Psoas muscle (tissue), 8 donors: Measurements from ENCODE around the gene MOV10L1. TPM values are rescaled to one million over a fixed set of nuclear protein-coding genes. Genes with fewer than 3 reads are reported as not detected.

Experiments used
- ATAC-seq, 4 donors: fragments of 200-7000 bp; cut with Tn5 transposase; one replicate each; pipeline ENCODE4 v1.9.1; 2020; ENCODE audit warnings: moderate library complexity in 3 of 4, mild to moderate bottlenecking in 2 of 4
- DNase-seq, 2 donors: peaks; one replicate each; pipeline ENCODE4 v3.0.0-alpha.2; 2020
- H3K27ac ChIP-seq: fragments of 200-600 bp; one replicate; pipeline ENCODE4 v1.8.0; 2022
- H3K27me3 ChIP-seq, 3 donors: fragments of 200-600 bp in 1 of 3; one replicate each; pipeline versions ENCODE4 v1.6.1 to v1.8.0; 2013 to 2022; ENCODE audit warnings: low read length in 2 of 3, mild to moderate bottlenecking in 2 of 3, moderate library complexity in 1 of 3; ENCODE audit not compliant: insufficient read depth in 3 of 3
- H3K36me3 ChIP-seq, 2 donors: fragments of 200-600 bp in 1 of 2; one replicate each; pipeline versions ENCODE4 v1.6.1 to v1.8.0; 2013 to 2022; ENCODE audit warnings: low read depth in 1 of 2, mild to moderate bottlenecking in 1 of 2, moderate library complexity in 1 of 2; ENCODE audit not compliant: insufficient read depth in 1 of 2
- H3K4me1 ChIP-seq: fragments of 200-600 bp; one replicate; pipeline ENCODE4 v1.8.0; 2022
- H3K4me3 ChIP-seq: fragments of 200-600 bp; one replicate; pipeline ENCODE4 v1.8.0; 2022; ENCODE audit warnings: mild to moderate bottlenecking
- H3K9me3 ChIP-seq: fragments of 200-600 bp; one replicate; pipeline ENCODE4 v1.8.0; 2022
- WGBS, 3 donors: extraction: QIAGEN DNeasy Blood & Tissue Kit; methylation state at CpG; one replicate each; pipeline versions ENCODE4 v1.1.6 to v1.1.7; 2013; 5-methylcytosine and 5-hydroxymethylcytosine counted together
- intact Hi-C, 2 donors: fragments of 100-400 bp; cut with DNase I; formaldehyde crosslinking; loops; one replicate each; pipeline versions ENCODE4 v1.11.0 to v1.14.2; 2022
- polyA plus RNA-seq, 3 donors: library from polyadenylated mRNA; stranded (reverse); fragments of 200-250 nt; gene quantifications; one replicate each; pipeline ENCODE4 v1.2.3, GENCODE V29; 2013
- total RNA-seq, 4 donors: library from RNA; stranded (reverse); fragmentation: NEBNext Ultra II Directional in 2 of 4; extraction: Animal tissue kit (Norgen Biotek cat#: 25700) in 2 of 4; gene quantifications; one replicate each; pipeline versions ENCODE4 v1.2.1 to v1.2.4, GENCODE V29; 2021 to 2023
- TF ChIP-seq, protein P1 (sequence below): fragments of 200-600 bp; IDR thresholded peaks from one replicate; pipeline ENCODE4 v1.8.0; 2022; ENCODE audit warnings: antibody characterized with exemption
- donor health status: healthy with polysubstance abuse.
- donor health status: DM: no; HTN: no; CAD: no; lungs with moderate emphysema.
- donor health status: Bipolar disorder and iron deficiency.
- donor health status: healthy.
- donor health status: DM: yes; HTN: yes; CAD: no.
- donor health status: DM: no; HTN: no; CAD: no.
- donor health status: DM: no; HTN: no; CAD: no.
- donor health status: DM: yes; HTN: yes; CAD: no.

MOV10L1 gene
- total and polyA plus RNA-seq, 7 donors, result 0.05 to 0.39 (median 0.07) TPM; not detected in 4

DNA sequence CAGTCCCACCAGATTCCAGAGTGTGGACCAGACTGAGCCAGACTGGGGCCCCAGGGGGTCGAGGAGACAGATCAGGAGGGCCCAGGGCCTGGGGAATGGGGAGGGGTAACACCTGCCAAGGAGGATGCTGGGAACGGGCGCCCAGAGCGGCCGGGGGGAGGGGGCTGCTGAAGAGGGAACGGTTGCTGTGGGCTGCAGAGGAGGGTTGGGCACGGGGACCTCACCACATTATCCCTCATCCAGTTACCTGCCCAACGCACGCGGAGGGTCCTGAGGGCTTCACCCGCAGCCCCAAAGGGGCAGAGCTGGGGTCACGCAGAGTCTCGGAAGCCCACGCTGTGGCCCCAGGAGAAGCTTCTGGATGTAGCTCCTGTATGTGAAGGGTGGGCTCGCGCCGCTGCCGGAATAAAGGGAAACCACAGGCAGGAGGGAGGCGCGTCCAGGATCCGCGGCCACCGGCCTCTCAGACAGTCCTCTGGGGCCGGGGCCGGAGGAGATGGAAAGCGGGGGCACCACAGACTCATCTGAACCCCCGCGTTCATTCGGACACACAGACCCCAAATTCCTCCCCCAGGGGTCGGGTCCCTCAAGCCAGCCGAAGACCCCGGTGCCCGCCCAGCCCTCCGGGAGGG lies 110.1 kb downstream of the MOV10L1 start:
- intact Hi-C loops, result loop anchor here in 1 of 2 donors (10.0 kb wide), 1 partner anchor 265 kb away; no protein-coding TSS in a partner anchor
- WGBS, 3 donors, result 13 to 14% (median 13%) methylated on average over 29 to 34 of the region's 34 CpGs

DNA sequence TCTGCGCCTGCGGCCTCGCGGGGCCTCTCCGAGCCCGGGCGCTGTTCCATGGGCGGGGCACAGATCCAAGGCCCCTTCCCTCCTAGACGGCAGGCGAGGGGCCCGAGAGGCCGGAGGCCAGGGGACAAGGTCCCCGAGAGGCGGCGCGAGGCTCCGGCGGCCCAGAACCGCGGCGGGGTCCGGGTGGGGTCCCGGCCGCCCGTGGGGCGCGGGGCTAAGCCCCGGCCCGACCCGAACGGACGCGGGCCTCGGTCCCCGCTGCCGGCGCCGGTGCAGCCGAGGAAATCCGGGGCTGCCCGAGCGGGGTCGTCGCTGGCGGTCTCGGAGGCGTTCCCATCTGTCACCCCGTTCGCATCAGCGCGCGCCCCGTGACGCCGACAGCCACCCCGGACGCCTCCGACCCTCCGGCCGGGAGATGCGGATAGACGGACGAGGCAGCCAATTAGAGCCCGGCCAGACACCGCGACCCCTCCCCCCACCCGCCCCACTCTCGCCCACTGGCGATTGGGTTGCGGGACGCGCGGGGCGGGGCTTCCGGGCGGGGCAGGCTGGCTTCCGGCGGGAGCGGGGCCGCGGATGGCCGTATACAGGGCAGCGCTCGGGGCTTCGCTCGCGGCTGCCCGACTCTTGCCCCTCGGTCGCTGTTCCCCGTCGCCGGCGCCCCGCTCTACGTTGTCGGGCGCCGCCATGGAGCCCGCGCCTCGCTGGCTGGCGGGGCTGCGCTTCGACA lies 110.8 kb downstream of the MOV10L1 start, which contains the start of gene SELENOO:
TSS of gene SELENOO (plus strand) at position 551 of the 730 bp plus-strand sequence. CDS start at position 577, 26 bp downstream.
- no peaks in the 10 kb centered on the region for H3K27me3 ChIP-seq
- TF ChIP-seq, protein P1, sequence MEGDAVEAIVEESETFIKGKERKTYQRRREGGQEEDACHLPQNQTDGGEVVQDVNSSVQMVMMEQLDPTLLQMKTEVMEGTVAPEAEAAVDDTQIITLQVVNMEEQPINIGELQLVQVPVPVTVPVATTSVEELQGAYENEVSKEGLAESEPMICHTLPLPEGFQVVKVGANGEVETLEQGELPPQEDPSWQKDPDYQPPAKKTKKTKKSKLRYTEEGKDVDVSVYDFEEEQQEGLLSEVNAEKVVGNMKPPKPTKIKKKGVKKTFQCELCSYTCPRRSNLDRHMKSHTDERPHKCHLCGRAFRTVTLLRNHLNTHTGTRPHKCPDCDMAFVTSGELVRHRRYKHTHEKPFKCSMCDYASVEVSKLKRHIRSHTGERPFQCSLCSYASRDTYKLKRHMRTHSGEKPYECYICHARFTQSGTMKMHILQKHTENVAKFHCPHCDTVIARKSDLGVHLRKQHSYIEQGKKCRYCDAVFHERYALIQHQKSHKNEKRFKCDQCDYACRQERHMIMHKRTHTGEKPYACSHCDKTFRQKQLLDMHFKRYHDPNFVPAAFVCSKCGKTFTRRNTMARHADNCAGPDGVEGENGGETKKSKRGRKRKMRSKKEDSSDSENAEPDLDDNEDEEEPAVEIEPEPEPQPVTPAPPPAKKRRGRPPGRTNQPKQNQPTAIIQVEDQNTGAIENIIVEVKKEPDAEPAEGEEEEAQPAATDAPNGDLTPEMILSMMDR, result no peak
- DNase-seq (peak; percentile 96), ATAC-seq (peak; percentile 87 to 90 (median 88))
- peak within 1 kb of the TSS; percentile 91 for H3K4me3 ChIP-seq
- H3K36me3 ChIP-seq, result peaks cover 0 to 62% of the 10 kb centered on the region in 2 donors
- 0 to 1% (median 0%) methylated on average over 28 to 105 of the region's 105 CpGs for WGBS, 3 donors
- H3K27ac ChIP-seq, result peak within 1 kb of the TSS; percentile 75
- H3K9me3 ChIP-seq, result no peaks in the 10 kb centered on the region
- intact Hi-C loops, result loop anchor here in 1 of 2 donors (10.0 kb wide), 1 partner anchor 266 kb away; no protein-coding TSS in a partner anchor
- H3K4me1 ChIP-seq, result peaks cover 21% of the 10 kb centered on the region

More for the DNA sequence above, 110.1 kb downstream of the MOV10L1 start:
- H3K4me1 ChIP-seq, result peaks cover 14% of the 10 kb centered on the region
- peak overlapping the region; percentile 75 for H3K27ac ChIP-seq
- no peaks in the 10 kb centered on the region for H3K9me3 ChIP-seq
- DNase-seq (no peak), ATAC-seq (peak; percentile 1 to 18 (median 4))
- H3K36me3 ChIP-seq, result peaks cover 0 to 62% of the 10 kb centered on the region in 2 donors
- no peaks in the 10 kb centered on the region for H3K27me3 ChIP-seq
- peak overlapping the region; percentile 91 for H3K4me3 ChIP-seq
- TF ChIP-seq, protein P1, result no peak

DNA sequence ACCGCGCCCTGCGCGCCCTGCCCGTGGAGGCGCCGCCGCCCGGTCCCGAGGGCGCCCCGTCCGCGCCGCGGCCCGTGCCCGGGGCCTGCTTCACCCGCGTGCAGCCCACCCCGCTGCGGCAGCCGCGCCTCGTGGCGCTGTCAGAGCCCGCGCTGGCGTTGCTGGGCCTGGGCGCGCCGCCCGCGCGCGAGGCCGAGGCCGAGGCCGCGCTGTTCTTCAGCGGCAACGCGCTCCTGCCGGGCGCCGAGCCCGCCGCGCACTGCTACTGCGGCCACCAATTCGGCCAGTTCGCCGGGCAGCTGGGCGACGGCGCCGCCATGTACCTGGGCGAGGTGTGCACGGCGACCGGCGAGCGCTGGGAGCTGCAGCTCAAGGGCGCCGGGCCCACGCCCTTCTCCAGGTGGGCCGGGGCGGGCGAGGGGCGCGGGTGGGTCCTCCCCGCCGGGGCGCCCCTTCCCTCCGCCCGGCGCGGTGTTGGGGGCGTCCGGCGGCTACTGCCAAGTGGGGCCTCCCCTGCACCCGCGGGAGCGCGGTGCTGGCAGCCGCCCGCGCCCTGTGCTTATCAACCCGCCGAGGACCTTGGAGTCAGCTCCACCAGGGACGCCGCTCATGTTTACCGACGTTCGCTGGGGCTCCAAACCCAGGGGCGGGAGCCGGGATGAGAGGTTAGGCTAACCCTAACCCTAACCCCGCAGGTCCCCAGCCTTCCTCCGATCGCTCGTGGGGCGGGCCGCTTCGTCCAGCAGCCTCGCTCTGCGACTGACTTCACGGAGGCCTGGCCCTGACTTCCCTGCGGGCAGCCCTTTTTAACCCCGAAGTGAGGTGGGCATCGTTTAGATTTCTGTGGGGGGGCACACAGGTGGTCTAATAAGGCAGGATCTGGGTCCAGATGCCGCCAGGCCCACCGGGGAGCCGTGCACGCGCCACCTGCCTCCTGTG lies 111.7 kb downstream of the MOV10L1 start:
- Histone ChIP-seq H3K4me1 (peaks cover 30% of the 10 kb centered on the region), H3K27me3 (no peaks in the 10 kb centered on the region), H3K36me3 (peaks cover 0 to 57% of the 10 kb centered on the region in 2 donors), H3K9me3 (no peaks in the 10 kb centered on the region), H3K27ac (peak overlapping the region; percentile 75), H3K4me3 (peak overlapping the region; percentile 91)
- TF ChIP-seq, protein P1, result no peak
- intact Hi-C loops, result loop anchor here in 1 of 2 donors (10.0 kb wide), 1 partner anchor 267 kb away; no protein-coding TSS in a partner anchor
- 2 to 4% (median 2%) methylated on average over 34 to 115 of the region's 115 CpGs for WGBS, 3 donors
- ATAC-seq (peak; percentile 28 to 37 (median 32)), DNase-seq (no peak)

DNA sequence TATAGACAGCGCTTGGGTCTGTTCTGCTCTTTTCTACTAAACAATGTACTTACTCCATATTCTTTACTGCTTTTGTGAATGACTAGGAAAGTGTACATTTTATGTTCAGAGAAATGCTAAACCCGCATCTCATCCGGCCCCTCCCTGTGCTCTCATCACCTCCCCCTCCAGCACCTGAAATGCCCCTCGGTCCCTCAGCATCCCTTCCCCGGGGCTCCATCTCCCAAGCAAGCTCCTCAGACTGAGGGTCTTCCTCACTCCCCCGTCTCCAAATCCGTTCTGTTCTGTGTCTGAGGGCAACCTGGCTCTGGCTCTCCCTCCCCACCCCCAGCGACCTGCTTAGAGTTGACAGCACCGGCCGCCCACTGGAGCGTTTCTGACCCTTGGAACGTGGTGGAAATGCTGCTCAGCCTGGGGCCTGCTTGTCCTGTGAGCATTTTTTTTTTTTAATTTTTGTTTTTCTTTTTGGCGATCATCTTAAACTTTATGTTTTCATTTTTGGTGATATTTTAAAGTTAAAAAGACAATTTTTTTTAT lies 112.4 kb downstream of the MOV10L1 start:
- H3K4me1 ChIP-seq, result peaks cover 37% of the 10 kb centered on the region
- DNase-seq (no peak), ATAC-seq (no peak)
- intact Hi-C loops, result loop anchor here in 1 of 2 donors (10.0 kb wide), 1 partner anchor 267 kb away; no protein-coding TSS in a partner anchor
- no peaks in the 10 kb centered on the region for H3K9me3 ChIP-seq
- WGBS, 3 donors, result 63 to 69% (median 66%) methylated on average over 13 of the region's 13 CpGs
- peaks cover 0 to 62% of the 10 kb centered on the region in 2 donors for H3K36me3 ChIP-seq
- H3K27me3 ChIP-seq, result no peaks in the 10 kb centered on the region
- TF ChIP-seq, protein P1, result no peak
- H3K27ac ChIP-seq, result no peak overlapping the region
- peak overlapping the region; percentile 91 for H3K4me3 ChIP-seq
